ENCODE data around the gene PISD.

PISD gene

GRCh38 chr22:31625661-31626426 is 36.2 kb downstream of the PISD start:
- Mint-ChIP-seq H3K27ac (peak overlapping the region; percentile 78), H3K27me3 (no peaks in the 10 kb centered on the region), H3K4me1 (peaks cover 33% of the 10 kb centered on the region), H3K9me3 (no peaks in the 10 kb centered on the region), H3K4me3 (no peak overlapping the region), H3K36me3 (peaks cover 2% of the 10 kb centered on the region)
- no peak for ATAC-seq (ENCODE audit: low read depth)
- no peak for DNase-seq (ENCODE audit: low spot score in 2 of 2)

GRCh38 chr22:31625257-31625640 is 36.8 kb downstream of the PISD start:
- ATAC-seq (ENCODE audit: low read depth) (no peak), DNase-seq (ENCODE audit: low spot score in 2 of 2) (no peak)
- Mint-ChIP-seq H3K27me3 (no peaks in the 10 kb centered on the region), H3K27ac (peak overlapping the region; percentile 72), H3K9me3 (no peaks in the 10 kb centered on the region), H3K4me1 (peaks cover 31% of the 10 kb centered on the region), H3K36me3 (peaks cover 2% of the 10 kb centered on the region), H3K4me3 (no peak overlapping the region)

GRCh38 chr22:31623592-31624304 is 38.3 kb downstream of the PISD start:
- Mint-ChIP-seq H3K27ac (peak overlapping the region; percentile 31), H3K27me3 (no peaks in the 10 kb centered on the region), H3K9me3 (no peaks in the 10 kb centered on the region), H3K4me3 (no peak overlapping the region), H3K4me1 (peaks cover 23% of the 10 kb centered on the region), H3K36me3 (peaks cover 4% of the 10 kb centered on the region)
- no peak for DNase-seq (ENCODE audit: low spot score in 2 of 2)
- ATAC-seq (ENCODE audit: low read depth), result no peak

GRCh38 chr22:31622980-31623379 is 39.0 kb downstream of the PISD start:
- Mint-ChIP-seq H3K4me3 (no peak overlapping the region), H3K27me3 (no peaks in the 10 kb centered on the region), H3K4me1 (peaks cover 17% of the 10 kb centered on the region), H3K27ac (peak overlapping the region; percentile 31), H3K36me3 (peaks cover 4% of the 10 kb centered on the region), H3K9me3 (no peaks in the 10 kb centered on the region)
- ATAC-seq (ENCODE audit: low read depth), result no peak
- no peak for DNase-seq (ENCODE audit: low spot score in 2 of 2)

GRCh38 chr22:31621507-31622124 is 40.4 kb downstream of the PISD start:
- no peak for ATAC-seq (ENCODE audit: low read depth)
- peaks cover 9% of the 10 kb centered on the region for H3K4me1 Mint-ChIP-seq

GRCh38 chr22:31620756-31621480 is 41.1 kb downstream of the PISD start:
- DNase-seq (ENCODE audit: low spot score in 2 of 2), result no peak
- peaks cover 7% of the 10 kb centered on the region for H3K36me3 Mint-ChIP-seq
- no peaks in the 10 kb centered on the region for H3K27me3 Mint-ChIP-seq
- H3K4me3 Mint-ChIP-seq, result no peak overlapping the region
- no peak for ATAC-seq (ENCODE audit: low read depth)
- peaks cover 16% of the 10 kb centered on the region for H3K4me1 Mint-ChIP-seq
- no peak overlapping the region for H3K27ac Mint-ChIP-seq
- H3K9me3 Mint-ChIP-seq, result no peaks in the 10 kb centered on the region

More at GRCh38 chr22:31621507-31622124, 40.4 kb downstream of the PISD start:
- H3K4me3 Mint-ChIP-seq, result no peak overlapping the region
- H3K27me3 Mint-ChIP-seq, result no peaks in the 10 kb centered on the region
- H3K27ac Mint-ChIP-seq, result no peak overlapping the region
- no peak for DNase-seq (ENCODE audit: low spot score in 2 of 2)
- no peaks in the 10 kb centered on the region for H3K9me3 Mint-ChIP-seq
- peaks cover 7% of the 10 kb centered on the region for H3K36me3 Mint-ChIP-seq

GRCh38 chr22:31619611-31620300 is 42.3 kb downstream of the PISD start:
- Mint-ChIP-seq H3K27ac (no peak overlapping the region), H3K4me3 (no peak overlapping the region), H3K4me1 (peaks cover 24% of the 10 kb centered on the region), H3K27me3 (no peaks in the 10 kb centered on the region), H3K36me3 (peaks cover 6% of the 10 kb centered on the region), H3K9me3 (no peaks in the 10 kb centered on the region)
- ATAC-seq (ENCODE audit: low read depth) (no peak), DNase-seq (ENCODE audit: low spot score in 2 of 2) (no peak)

GRCh38 chr22:31618471-31619176 is 43.4 kb downstream of the PISD start:
- Mint-ChIP-seq H3K4me3 (no peak overlapping the region), H3K9me3 (no peaks in the 10 kb centered on the region), H3K36me3 (peaks cover 8% of the 10 kb centered on the region), H3K4me1 (peaks cover 28% of the 10 kb centered on the region), H3K27me3 (no peaks in the 10 kb centered on the region), H3K27ac (peak overlapping the region; percentile 58)
- no peak for ATAC-seq (ENCODE audit: low read depth)
- no peak for DNase-seq (ENCODE audit: low spot score in 2 of 2)

- no peaks in the 10 kb centered on the region for H3K9me3 Mint-ChIP-seq
- DNase-seq (ENCODE audit: low spot score in 2 of 2) (no peak), ATAC-seq (ENCODE audit: low read depth) (no peak)
- H3K27ac Mint-ChIP-seq, result no peak overlapping the region
- peaks cover 28% of the 10 kb centered on the region for H3K4me1 Mint-ChIP-seq
- H3K4me3 Mint-ChIP-seq, result no peak overlapping the region
- peaks cover 8% of the 10 kb centered on the region for H3K36me3 Mint-ChIP-seq
- no peaks in the 10 kb centered on the region for H3K27me3 Mint-ChIP-seq
Observed at GRCh38 chr22:31618057-31618456, 44.0 kb downstream of the PISD start.

GRCh38 chr22:31616315-31616980 is 45.6 kb downstream of the PISD start:
- DNase-seq (ENCODE audit: low spot score in 2 of 2) (no peak), ATAC-seq (ENCODE audit: low read depth) (peak; percentile 97)
- no peaks in the 10 kb centered on the region for H3K9me3 Mint-ChIP-seq
- no peaks in the 10 kb centered on the region for H3K27me3 Mint-ChIP-seq
- peak overlapping the region; percentile 80 for H3K27ac Mint-ChIP-seq
- H3K4me1 Mint-ChIP-seq, result peaks cover 30% of the 10 kb centered on the region
- H3K36me3 Mint-ChIP-seq, result peaks cover 12% of the 10 kb centered on the region
- H3K4me3 Mint-ChIP-seq, result no peak overlapping the region

- DNase-seq (ENCODE audit: low spot score in 2 of 2) (no peak), ATAC-seq (ENCODE audit: low read depth) (no peak)
- H3K27me3 Mint-ChIP-seq, result no peaks in the 10 kb centered on the region
- peak overlapping the region; percentile 80 for H3K27ac Mint-ChIP-seq
- H3K36me3 Mint-ChIP-seq, result peaks cover 12% of the 10 kb centered on the region
- H3K9me3 Mint-ChIP-seq, result no peaks in the 10 kb centered on the region
- peak overlapping the region; percentile 25 for H3K4me3 Mint-ChIP-seq
- H3K4me1 Mint-ChIP-seq, result peaks cover 30% of the 10 kb centered on the region
Observed at GRCh38 chr22:31615940-31616314, 46.1 kb downstream of the PISD start.

- peaks cover 12% of the 10 kb centered on the region for H3K36me3 Mint-ChIP-seq
- peaks cover 30% of the 10 kb centered on the region for H3K4me1 Mint-ChIP-seq
- peak overlapping the region; percentile 2 for H3K4me3 Mint-ChIP-seq
Observed at GRCh38 chr22:31615491-31615860, 46.5 kb downstream of the PISD start.

More at GRCh38 chr22:31615491-31615860, 46.5 kb downstream of the PISD start:
- Mint-ChIP-seq H3K27me3 (no peaks in the 10 kb centered on the region), H3K9me3 (no peaks in the 10 kb centered on the region), H3K27ac (peak overlapping the region; percentile 80)
- no peak for DNase-seq (ENCODE audit: low spot score in 2 of 2)
- ATAC-seq (ENCODE audit: low read depth), result no peak
